ENCODE measurements around the gene KLRF1.

The KLRF1 gene

GRCh38 chr12:9811621-9812020 is 15.7 kb upstream of the KLRF1 start:
- Histone ChIP-seq H3K9me3 (replicated peaks; ENCODE audit: low read length) (no peaks in the 10 kb centered on the region), H3K36me3 (ENCODE audit: insufficient read depth, low read length) (no peaks in the 10 kb centered on the region), H3K4me2 (ENCODE audit: low read length) (no peak overlapping the region), H3K4me3 (ENCODE audit: low read length) (no peak overlapping the region), H3K4me1 (ENCODE audit: control insufficient read depth, insufficient read depth, low read length) (no peaks in the 10 kb centered on the region), H3K27me3 (ENCODE audit: control insufficient read depth, insufficient read depth, low read length) (no peaks in the 10 kb centered on the region), H3K9ac (ENCODE audit: low read depth, low read length) (no peak overlapping the region)

- Histone ChIP-seq H3K9me3 (replicated peaks; ENCODE audit: low read length) (no peaks in the 10 kb centered on the region), H3K4me1 (ENCODE audit: control insufficient read depth, insufficient read depth, low read length) (no peaks in the 10 kb centered on the region), H3K4me3 (ENCODE audit: low read length) (peak overlapping the region; percentile 56), H3K27me3 (ENCODE audit: control insufficient read depth, insufficient read depth, low read length) (peaks cover 3% of the 10 kb centered on the region), H3K36me3 (ENCODE audit: insufficient read depth, low read length) (no peaks in the 10 kb centered on the region), H3K9ac (ENCODE audit: low read depth, low read length) (no peak overlapping the region), H3K4me2 (ENCODE audit: low read length) (peak overlapping the region; percentile 60)
These were observed 13.2 kb upstream of the KLRF1 start for GRCh38 chr12:9813821-9814798.

- no peak overlapping the region for H3K4me3 ChIP-seq (ENCODE audit: low read length)
- H3K4me1 ChIP-seq (ENCODE audit: control insufficient read depth, insufficient read depth, low read length): no peaks in the 10 kb centered on the region
- H3K9ac ChIP-seq (ENCODE audit: low read depth, low read length): no peak overlapping the region
- no peaks in the 10 kb centered on the region for H3K9me3 ChIP-seq (replicated peaks; ENCODE audit: low read length)
- peaks cover 9% of the 10 kb centered on the region for H3K27me3 ChIP-seq (ENCODE audit: control insufficient read depth, insufficient read depth, low read length)
- no peaks in the 10 kb centered on the region for H3K36me3 ChIP-seq (ENCODE audit: insufficient read depth, low read length)
- no peak overlapping the region for H3K4me2 ChIP-seq (ENCODE audit: low read length)
These were observed 6.9 kb upstream of the KLRF1 start for GRCh38 chr12:9820281-9820930.

GRCh38 chr12:9829483-9829882 is 2.2 kb downstream of the KLRF1 start:
- Histone ChIP-seq H3K4me3 (ENCODE audit: low read length) (no peak overlapping the region), H3K27me3 (ENCODE audit: control insufficient read depth, insufficient read depth, low read length) (no peaks in the 10 kb centered on the region), H3K36me3 (ENCODE audit: insufficient read depth, low read length) (no peaks in the 10 kb centered on the region), H3K9me3 (replicated peaks; ENCODE audit: low read length) (no peaks in the 10 kb centered on the region), H3K4me2 (ENCODE audit: low read length) (no peak overlapping the region), H3K9ac (ENCODE audit: low read depth, low read length) (no peak overlapping the region), H3K4me1 (ENCODE audit: control insufficient read depth, insufficient read depth, low read length) (no peaks in the 10 kb centered on the region)

GRCh38 chr12:9829982-9830381 is 2.7 kb downstream of the KLRF1 start:
- Histone ChIP-seq H3K9ac (ENCODE audit: low read depth, low read length) (no peak overlapping the region), H3K4me1 (ENCODE audit: control insufficient read depth, insufficient read depth, low read length) (no peaks in the 10 kb centered on the region), H3K4me3 (ENCODE audit: low read length) (no peak overlapping the region), H3K9me3 (replicated peaks; ENCODE audit: low read length) (no peaks in the 10 kb centered on the region), H3K36me3 (ENCODE audit: insufficient read depth, low read length) (no peaks in the 10 kb centered on the region), H3K27me3 (ENCODE audit: control insufficient read depth, insufficient read depth, low read length) (no peaks in the 10 kb centered on the region), H3K4me2 (ENCODE audit: low read length) (no peak overlapping the region)

GRCh38 chr12:9831720-9832119 is 4.4 kb downstream of the KLRF1 start:
- Histone ChIP-seq H3K9ac (ENCODE audit: low read depth, low read length) (no peak overlapping the region), H3K4me2 (ENCODE audit: low read length) (no peak overlapping the region), H3K4me1 (ENCODE audit: control insufficient read depth, insufficient read depth, low read length) (no peaks in the 10 kb centered on the region), H3K36me3 (ENCODE audit: insufficient read depth, low read length) (no peaks in the 10 kb centered on the region), H3K4me3 (ENCODE audit: low read length) (no peak overlapping the region), H3K27me3 (ENCODE audit: control insufficient read depth, insufficient read depth, low read length) (no peaks in the 10 kb centered on the region), H3K9me3 (replicated peaks; ENCODE audit: low read length) (no peaks in the 10 kb centered on the region)

- Histone ChIP-seq H3K4me2 (ENCODE audit: low read length) (no peak overlapping the region), H3K4me3 (ENCODE audit: low read length) (no peak overlapping the region), H3K4me1 (ENCODE audit: control insufficient read depth, insufficient read depth, low read length) (no peaks in the 10 kb centered on the region), H3K9ac (ENCODE audit: low read depth, low read length) (no peak overlapping the region), H3K27me3 (ENCODE audit: control insufficient read depth, insufficient read depth, low read length) (no peaks in the 10 kb centered on the region), H3K36me3 (ENCODE audit: insufficient read depth, low read length) (no peaks in the 10 kb centered on the region), H3K9me3 (replicated peaks; ENCODE audit: low read length) (no peaks in the 10 kb centered on the region)
These were observed 16.1 kb downstream of the KLRF1 start for GRCh38 chr12:9843407-9843806.

- Histone ChIP-seq H3K4me1 (ENCODE audit: control insufficient read depth, insufficient read depth, low read length) (no peaks in the 10 kb centered on the region), H3K36me3 (ENCODE audit: insufficient read depth, low read length) (no peaks in the 10 kb centered on the region), H3K4me3 (ENCODE audit: low read length) (no peak overlapping the region), H3K27me3 (ENCODE audit: control insufficient read depth, insufficient read depth, low read length) (no peaks in the 10 kb centered on the region), H3K9me3 (replicated peaks; ENCODE audit: low read length) (no peaks in the 10 kb centered on the region), H3K4me2 (ENCODE audit: low read length) (no peak overlapping the region), H3K9ac (ENCODE audit: low read depth, low read length) (no peak overlapping the region)
These were observed 21.6 kb downstream of the KLRF1 start for GRCh38 chr12:9848899-9849298.

GRCh38 chr12:9851050-9851449 is 23.8 kb downstream of the KLRF1 start:
- no peak overlapping the region for H3K9ac ChIP-seq (ENCODE audit: low read depth, low read length)
- H3K4me2 ChIP-seq (ENCODE audit: low read length): no peak overlapping the region
- H3K27me3 ChIP-seq (ENCODE audit: control insufficient read depth, insufficient read depth, low read length): no peaks in the 10 kb centered on the region
- no peaks in the 10 kb centered on the region for H3K4me1 ChIP-seq (ENCODE audit: control insufficient read depth, insufficient read depth, low read length)
- no peaks in the 10 kb centered on the region for H3K9me3 ChIP-seq (replicated peaks; ENCODE audit: low read length)
- no peaks in the 10 kb centered on the region for H3K36me3 ChIP-seq (ENCODE audit: insufficient read depth, low read length)
- H3K4me3 ChIP-seq (ENCODE audit: low read length): no peak overlapping the region

GRCh38 chr12:9851927-9852326 is 24.6 kb downstream of the KLRF1 start:
- Histone ChIP-seq H3K4me3 (ENCODE audit: low read length) (no peak overlapping the region), H3K4me2 (ENCODE audit: low read length) (no peak overlapping the region), H3K36me3 (ENCODE audit: insufficient read depth, low read length) (no peaks in the 10 kb centered on the region)

GRCh38 chr12:9856151-9856550 is 28.9 kb downstream of the KLRF1 start:
- no peaks in the 10 kb centered on the region for H3K27me3 ChIP-seq (ENCODE audit: control insufficient read depth, insufficient read depth, low read length)
- no peak overlapping the region for H3K4me2 ChIP-seq (ENCODE audit: low read length)
- H3K36me3 ChIP-seq (ENCODE audit: insufficient read depth, low read length): no peaks in the 10 kb centered on the region
- H3K4me1 ChIP-seq (ENCODE audit: control insufficient read depth, insufficient read depth, low read length): no peaks in the 10 kb centered on the region
- H3K4me3 ChIP-seq (ENCODE audit: low read length): no peak overlapping the region
- no peak overlapping the region for H3K9ac ChIP-seq (ENCODE audit: low read depth, low read length)
- H3K9me3 ChIP-seq (replicated peaks; ENCODE audit: low read length): no peaks in the 10 kb centered on the region

More at GRCh38 chr12:9851927-9852326, 24.6 kb downstream of the KLRF1 start:
- H3K9me3 ChIP-seq (replicated peaks; ENCODE audit: low read length): no peaks in the 10 kb centered on the region
- no peaks in the 10 kb centered on the region for H3K4me1 ChIP-seq (ENCODE audit: control insufficient read depth, insufficient read depth, low read length)
- no peaks in the 10 kb centered on the region for H3K27me3 ChIP-seq (ENCODE audit: control insufficient read depth, insufficient read depth, low read length)
- H3K9ac ChIP-seq (ENCODE audit: low read depth, low read length): no peak overlapping the region

Measured in skeletal muscle satellite cell (primary cell).